Hair follicle dermal papilla cell (primary cell): ENCODE results near the gene INO80D. TPM values are rescaled to one million over a fixed set of nuclear protein-coding genes. Genes with fewer than 3 reads are reported as not detected.

Source experiments
- small RNA-seq: library from RNA; depleted of rRNA; stranded (forward); fragments of <200 nt; gene quantifications from one replicate; pipeline ENCODE3, GENCODE V24; 2012
- total RNA-seq: library from RNA; depleted of rRNA; stranded (reverse); fragments of >200 nt; gene quantifications from 2 replicates; pipeline ENCODE4 v1.2.3, GENCODE V29; 2012

The INO80D gene
- total RNA-seq, result 9.0 and 11.8 TPM in 2 replicates

GRCh38 chr2:206085742-206086445 lies at the start of gene INO80D:
Gene INO80D (minus strand): TSS chr2:206086174. CDS start chr2:206063016, 23,158 bp downstream.

Small RNA genes lying within 50 kb of the gene (small RNA-seq; reads per million reads assigned to genes)
- gene RF00006 (not detected), gene RF00019 (not detected)

Other genes starting within 250 kb of the INO80D start
- 100 and 110 TPM in 2 replicates for gene NDUFS1, start 73.3 kb upstream of the INO80D start, total RNA-seq
- 267 and 312 TPM in 2 replicates for gene EEF1B2, start 73.7 kb upstream of the INO80D start, total RNA-seq
- 6.3 and 11.7 TPM in 2 replicates for gene ZDBF2, start 188.5 kb upstream of the INO80D start, total RNA-seq